MM.1S (cell line): ENCODE results near the gene PDZK1.

Source experiments
- DNase-seq: peaks from one replicate; pipeline ENCODE4 v3.0.0-alpha.2; 2015
- H2AFZ ChIP-seq: fragments of 300-600 bp; sonication (generic); 2 replicates; pipeline ENCODE4 v1.6.0; 2016; ENCODE audit warnings: antibody characterized with exemption, low read length
- H3F3A ChIP-seq: fragments of 300-600 bp; sonication (generic); 2 replicates; pipeline ENCODE4 v1.6.1; 2016; ENCODE audit warnings: mild to moderate bottlenecking, antibody characterized with exemption, low read length, moderate library complexity, mixed read lengths; ENCODE audit not compliant: insufficient read depth
- H3K27ac ChIP-seq: fragments of 300-600 bp; sonication (generic); 2 replicates; pipeline ENCODE4 v1.5.1; 2016; ENCODE audit warnings: mild to moderate bottlenecking, low read length
- H3K27me3 ChIP-seq: fragments of 300-600 bp; sonication (generic); replicated peaks from 2 replicates; pipeline ENCODE4 v1.6.0; 2016; ENCODE audit warnings: low read length; ENCODE audit not compliant: insufficient read depth
- H3K36me3 ChIP-seq: fragments of 300-600 bp; sonication (generic); replicated peaks from 2 replicates; pipeline ENCODE4 v1.6.1; 2016; ENCODE audit warnings: mild to moderate bottlenecking, low read length, mixed read lengths; ENCODE audit not compliant: insufficient read depth
- H3K4me1 ChIP-seq: fragments of 300-600 bp; sonication (generic); 2 replicates; pipeline ENCODE4 v1.6.1; 2016; ENCODE audit warnings: low read length, mixed read lengths
- H3K4me2 ChIP-seq: fragments of 300-600 bp; sonication (generic); 2 replicates; pipeline ENCODE4 v1.6.0; 2016; ENCODE audit warnings: low read depth, low read length
- H3K4me3 ChIP-seq: fragments of 300-600 bp; sonication (generic); 2 replicates; pipeline ENCODE4 v1.5.1; 2016; ENCODE audit warnings: low read length, mixed read lengths
- H3K79me2 ChIP-seq: fragments of 300-600 bp; sonication (generic); 2 replicates; pipeline ENCODE4 v1.6.1; 2016; ENCODE audit warnings: mixed run types, low read length, mixed read lengths
- H3K9ac ChIP-seq: fragments of 300-600 bp; sonication (generic); 2 replicates; pipeline ENCODE4 v1.6.1; 2016; ENCODE audit warnings: low read length, mixed read lengths
- H3K9me2 ChIP-seq: fragments of 300-600 bp; sonication (generic); replicated peaks from 2 replicates; pipeline ENCODE4 v1.6.1; 2016; ENCODE audit warnings: mild to moderate bottlenecking, low read length, mixed read lengths; ENCODE audit not compliant: insufficient read depth
- H3K9me3 ChIP-seq: fragments of 300-600 bp; sonication (generic); replicated peaks from 2 replicates; pipeline ENCODE4 v1.6.1; 2016; ENCODE audit warnings: mild to moderate bottlenecking, low read length, mixed read lengths; ENCODE audit not compliant: insufficient read depth
- H4K20me1 ChIP-seq: fragments of 300-600 bp; sonication (generic); 2 replicates; pipeline ENCODE4 v1.6.1; 2016; ENCODE audit warnings: mild to moderate bottlenecking, low read length, moderate library complexity, mixed read lengths; ENCODE audit not compliant: insufficient read depth
- EZH2 ChIP-seq: fragments of 300-600 bp; sonication (generic); optimal IDR thresholded peaks from 2 replicates; pipeline ENCODE3; 2017; ENCODE audit warnings: low read depth, mild to moderate bottlenecking, antibody characterized with exemption, low read length, mixed read lengths
- EZH2phosphoT487 ChIP-seq: fragments of 300-600 bp; sonication (generic); IDR thresholded peaks from 2 replicates; pipeline ENCODE4 v1.6.1; 2018; ENCODE audit warnings: antibody characterized with exemption, low read length
- TF ChIP-seq, protein P1 (sequence below): fragments of 300-600 bp; sonication (generic); IDR thresholded peaks from 2 replicates; pipeline ENCODE4 v1.5.1; 2016; ENCODE audit warnings: antibody characterized with exemption, low read length, mixed read lengths

The PDZK1 gene

DNA sequence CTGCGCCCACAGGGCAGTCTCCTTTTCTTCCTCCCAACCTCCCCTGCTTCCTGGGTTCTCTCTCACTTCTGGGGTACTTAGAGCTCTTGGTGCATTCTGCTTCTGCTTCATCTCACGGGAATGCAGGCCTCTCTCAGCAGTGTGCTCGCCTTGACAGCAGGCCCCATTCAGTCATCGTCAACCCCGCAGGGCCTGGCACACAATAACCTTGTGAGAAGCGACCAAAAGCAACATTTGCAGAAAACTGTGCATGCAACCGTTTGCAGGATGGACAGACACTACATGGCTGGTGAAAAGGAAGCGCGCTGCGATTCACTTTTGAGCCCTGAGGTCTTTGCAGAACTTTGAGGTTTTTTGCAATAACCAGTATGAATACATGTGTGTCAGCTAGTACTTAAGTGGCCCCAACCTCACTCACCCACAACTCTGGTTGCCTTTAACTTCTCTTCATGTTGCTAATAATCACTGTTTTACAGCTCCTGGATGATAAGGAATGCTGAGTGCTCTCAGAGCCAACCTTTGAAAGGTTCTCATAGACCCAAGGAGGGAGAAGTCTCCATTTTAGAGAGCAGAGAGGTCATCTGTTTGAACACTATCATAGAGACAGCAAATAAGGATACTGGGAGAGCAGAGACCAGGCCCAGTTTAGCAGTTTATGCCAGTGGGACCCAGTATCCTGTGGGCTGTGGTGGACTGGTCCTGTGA, 9.6 kb upstream of the PDZK1 start:
- DNase-seq = no peak
- Histone ChIP-seq H3K27me3 (no peaks in the 10 kb centered on the region), H3K9me3 (no peaks in the 10 kb centered on the region), H2AFZ (no peak overlapping the region), H4K20me1 (no peaks in the 10 kb centered on the region), H3K36me3 (no peaks in the 10 kb centered on the region), H3K9ac (no peak overlapping the region), H3K79me2 (no peaks in the 10 kb centered on the region), H3K4me2 (no peak overlapping the region), H3K4me3 (no peak overlapping the region), H3F3A (no peaks in the 10 kb centered on the region), H3K9me2 (no peaks in the 10 kb centered on the region), H3K4me1 (peaks cover 4% of the 10 kb centered on the region), H3K27ac (no peak overlapping the region)
- TF ChIP-seq EZH2phosphoT487 (no peak), EZH2 (no peak)
- TF ChIP-seq, protein P1, sequence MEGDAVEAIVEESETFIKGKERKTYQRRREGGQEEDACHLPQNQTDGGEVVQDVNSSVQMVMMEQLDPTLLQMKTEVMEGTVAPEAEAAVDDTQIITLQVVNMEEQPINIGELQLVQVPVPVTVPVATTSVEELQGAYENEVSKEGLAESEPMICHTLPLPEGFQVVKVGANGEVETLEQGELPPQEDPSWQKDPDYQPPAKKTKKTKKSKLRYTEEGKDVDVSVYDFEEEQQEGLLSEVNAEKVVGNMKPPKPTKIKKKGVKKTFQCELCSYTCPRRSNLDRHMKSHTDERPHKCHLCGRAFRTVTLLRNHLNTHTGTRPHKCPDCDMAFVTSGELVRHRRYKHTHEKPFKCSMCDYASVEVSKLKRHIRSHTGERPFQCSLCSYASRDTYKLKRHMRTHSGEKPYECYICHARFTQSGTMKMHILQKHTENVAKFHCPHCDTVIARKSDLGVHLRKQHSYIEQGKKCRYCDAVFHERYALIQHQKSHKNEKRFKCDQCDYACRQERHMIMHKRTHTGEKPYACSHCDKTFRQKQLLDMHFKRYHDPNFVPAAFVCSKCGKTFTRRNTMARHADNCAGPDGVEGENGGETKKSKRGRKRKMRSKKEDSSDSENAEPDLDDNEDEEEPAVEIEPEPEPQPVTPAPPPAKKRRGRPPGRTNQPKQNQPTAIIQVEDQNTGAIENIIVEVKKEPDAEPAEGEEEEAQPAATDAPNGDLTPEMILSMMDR = no peak

DNA sequence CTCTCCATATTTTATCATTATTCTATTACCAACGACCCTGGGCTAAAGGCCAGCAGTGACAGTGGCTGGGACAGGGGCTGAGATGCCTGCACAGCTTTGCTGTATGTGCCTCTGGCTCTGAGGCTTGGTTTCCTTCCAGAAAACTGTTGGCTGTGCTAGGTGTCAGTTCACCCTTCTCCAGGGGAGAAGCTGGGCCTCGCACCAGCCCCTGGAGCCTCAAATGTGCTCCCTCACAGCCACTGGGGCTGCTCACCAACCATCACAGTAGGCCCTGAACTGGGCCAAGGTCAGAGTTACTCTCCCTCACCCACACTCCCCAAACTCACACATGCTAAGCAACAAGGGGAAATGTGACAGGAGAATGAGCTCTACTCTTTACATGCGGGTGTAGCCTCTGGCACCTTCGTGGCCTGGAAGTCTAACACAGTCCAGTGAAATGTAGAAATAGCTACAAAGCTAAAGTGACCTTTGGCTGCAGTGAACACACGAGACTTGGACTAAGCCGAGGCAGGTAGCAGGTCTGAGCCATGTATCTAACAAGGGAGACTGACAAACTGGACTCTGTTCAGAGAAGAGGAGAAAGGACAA, 7.5 kb upstream of the PDZK1 start:
- Histone ChIP-seq H3K9me3 (no peaks in the 10 kb centered on the region), H2AFZ (no peak overlapping the region), H3K4me2 (no peak overlapping the region), H3K36me3 (no peaks in the 10 kb centered on the region), H3K27ac (no peak overlapping the region), H3K9me2 (no peaks in the 10 kb centered on the region), H3K9ac (no peak overlapping the region), H3F3A (no peaks in the 10 kb centered on the region), H3K79me2 (no peaks in the 10 kb centered on the region), H3K27me3 (no peaks in the 10 kb centered on the region), H3K4me1 (no peaks in the 10 kb centered on the region), H4K20me1 (no peaks in the 10 kb centered on the region), H3K4me3 (no peak overlapping the region)
- TF ChIP-seq, protein P1 = no peak
- TF ChIP-seq EZH2phosphoT487 (no peak), EZH2 (no peak)
- DNase-seq = no peak

DNA sequence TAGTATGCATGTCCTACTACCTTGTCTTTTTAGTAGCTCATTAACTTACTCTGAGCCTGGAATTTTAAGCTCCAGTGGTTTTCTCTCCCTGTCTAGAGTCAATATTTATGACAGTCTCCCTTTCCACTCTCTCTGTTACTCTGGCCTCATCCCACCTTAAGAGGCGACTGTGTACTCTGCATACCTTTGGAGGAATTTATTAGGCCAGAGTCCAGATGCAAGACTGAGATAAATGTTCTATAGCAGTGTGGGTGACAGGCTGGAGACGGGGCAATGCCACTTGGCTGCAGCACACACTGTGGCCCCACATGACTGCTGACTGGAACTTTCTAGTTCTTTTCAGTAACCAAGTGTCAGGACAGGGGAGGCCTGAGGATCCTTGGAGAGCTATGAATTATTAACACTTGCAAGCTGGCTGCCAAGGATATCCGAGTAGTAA, 4.1 kb upstream of the PDZK1 start:
- Histone ChIP-seq H3K9me3 (no peaks in the 10 kb centered on the region), H3F3A (no peaks in the 10 kb centered on the region), H3K27me3 (no peaks in the 10 kb centered on the region), H3K27ac (no peak overlapping the region), H3K9me2 (no peaks in the 10 kb centered on the region), H3K36me3 (no peaks in the 10 kb centered on the region), H3K9ac (no peak overlapping the region), H3K4me2 (no peak overlapping the region), H3K4me1 (no peaks in the 10 kb centered on the region), H2AFZ (no peak overlapping the region), H4K20me1 (no peaks in the 10 kb centered on the region), H3K4me3 (no peak overlapping the region), H3K79me2 (no peaks in the 10 kb centered on the region)
- no peak for TF ChIP-seq EZH2
- TF ChIP-seq EZH2phosphoT487 = no peak
- TF ChIP-seq, protein P1 = no peak
- DNase-seq = no peak
